Central memory CD4-positive, alpha-beta T cell (primary cell): ENCODE measurements around the gene SLC12A7.
"Not testable (repeated sequence)": the region's sequence is repeated elsewhere in the genome, so short reads cannot be mapped to it uniquely, and the experiment has no call there.

Source experiments
- DNase-seq: peaks from one replicate; pipeline ENCODE4 v3.0.0; 2022
- total RNA-seq, 3 experiments: gene quantifications; one replicate each; lab custom pipeline; 2026; lab: John Stamatoyannopoulos, UW

Gene SLC12A7
- total RNA-seq, result 36.9 to 56.0 (median 47.6) reads per million in 3 experiments

GRCh38 chr5:1111727-1112289 lies at the start of gene SLC12A7:
TSS of gene SLC12A7 (minus strand) at chr5:1112063. CDS start at chr5:1111991, 72 bp downstream.
- peak; percentile 68 for DNase-seq

GRCh38 chr5:1161108-1161832 lies 49.4 kb upstream of the SLC12A7 start:
- DNase-seq, result no peak

GRCh38 chr5:1159774-1160406 lies 48.0 kb upstream of the SLC12A7 start:
- DNase-seq, result no peak

GRCh38 chr5:1159341-1159675 lies 47.4 kb upstream of the SLC12A7 start:
- DNase-seq, result no peak

GRCh38 chr5:1158647-1159340 lies 46.9 kb upstream of the SLC12A7 start:
- no peak for DNase-seq

- DNase-seq, result not testable (repeated sequence)
These were observed 45.7 kb upstream of the SLC12A7 start for GRCh38 chr5:1157461-1157986.

- DNase-seq, result no peak
These were observed 45.0 kb upstream of the SLC12A7 start for GRCh38 chr5:1156754-1157460.

- DNase-seq, result no peak
These were observed 44.3 kb upstream of the SLC12A7 start for GRCh38 chr5:1156033-1156753.

GRCh38 chr5:1155191-1156032 lies 43.5 kb upstream of the SLC12A7 start:
- no peak for DNase-seq

- DNase-seq, result no peak
These were observed 41.6 kb upstream of the SLC12A7 start for GRCh38 chr5:1153428-1153827.

GRCh38 chr5:1152771-1153282 lies 41.0 kb upstream of the SLC12A7 start:
- no peak for DNase-seq

- no peak for DNase-seq
These were observed 40.3 kb upstream of the SLC12A7 start for GRCh38 chr5:1152156-1152555.

- no peak for DNase-seq
These were observed 39.5 kb upstream of the SLC12A7 start for GRCh38 chr5:1151316-1151715.

GRCh38 chr5:1150866-1151265 lies 39.0 kb upstream of the SLC12A7 start:
- no peak for DNase-seq

- no peak for DNase-seq
These were observed 33.0 kb upstream of the SLC12A7 start for GRCh38 chr5:1144638-1145396.

GRCh38 chr5:1144089-1144488 lies 32.2 kb upstream of the SLC12A7 start:
- DNase-seq, result no peak

- no peak for DNase-seq
These were observed 31.7 kb upstream of the SLC12A7 start for GRCh38 chr5:1143670-1143951.

- DNase-seq, result no peak
These were observed 31.2 kb upstream of the SLC12A7 start for GRCh38 chr5:1142886-1143669.

- no peak for DNase-seq
These were observed 30.0 kb upstream of the SLC12A7 start for GRCh38 chr5:1141834-1142233.
